Activated CD8-positive, alpha-beta memory T cell treated with anti-CD3 and anti-CD28 coated beads, Interleukin-2, amount 50 U/mL, for 4 hours (primary cell): ENCODE data around the gene MIER1.
A peak's percentile ranks its signal among the peaks of the same experiment; 100 is the strongest.
"Not testable (repeated sequence)": the region's sequence is repeated elsewhere in the genome, so short reads cannot be mapped to it uniquely, and the experiment has no call there.

Experiments used
- DNase-seq: peaks from one replicate; pipeline ENCODE4 v3.0.0-alpha.2; 2020

The MIER1 gene

GRCh38 chr1:66940981-66941380, 16.2 kb downstream of the MIER1 start:
- DNase-seq, result no peak

GRCh38 chr1:66943361-66943969, 18.7 kb downstream of the MIER1 start:
- DNase-seq, result no peak

- DNase-seq, result no peak
Observed at GRCh38 chr1:66944330-66945274, 19.8 kb downstream of the MIER1 start.

- DNase-seq, result no peak
Observed at GRCh38 chr1:66945316-66945715, 20.5 kb downstream of the MIER1 start.

GRCh38 chr1:66947267-66947666, 22.5 kb downstream of the MIER1 start:
- no peak for DNase-seq

- no peak for DNase-seq
Observed at GRCh38 chr1:66951513-66951912, 26.7 kb downstream of the MIER1 start.

GRCh38 chr1:66954208-66954607, 29.4 kb downstream of the MIER1 start:
- no peak for DNase-seq

- DNase-seq, result no peak
Observed at GRCh38 chr1:66957938-66958337, 33.1 kb downstream of the MIER1 start.

- not testable (repeated sequence) for DNase-seq
Observed at GRCh38 chr1:66966188-66966873, 41.5 kb downstream of the MIER1 start.

GRCh38 chr1:66968574-66968973, 43.8 kb downstream of the MIER1 start:
- DNase-seq, result no peak

GRCh38 chr1:66978201-66978600, 53.4 kb downstream of the MIER1 start:
- no peak for DNase-seq

GRCh38 chr1:66979621-66980020, 54.8 kb downstream of the MIER1 start:
- not testable (repeated sequence) for DNase-seq

- DNase-seq, result no peak
Observed at GRCh38 chr1:66980745-66981367, 56.1 kb downstream of the MIER1 start.

- peak; percentile 51 for DNase-seq
Observed at GRCh38 chr1:66981679-66982078, 56.9 kb downstream of the MIER1 start.

GRCh38 chr1:66982561-66983260, 57.9 kb downstream of the MIER1 start:
- DNase-seq, result no peak

- DNase-seq, result no peak
Observed at GRCh38 chr1:66984491-66984890, 59.7 kb downstream of the MIER1 start.

- DNase-seq, result no peak
Observed at GRCh38 chr1:66985835-66986234, 61.0 kb downstream of the MIER1 start.

GRCh38 chr1:66993076-66993475, 68.3 kb downstream of the MIER1 start:
- DNase-seq, result no peak

- peak; percentile 59 for DNase-seq
Observed at GRCh38 chr1:66996018-66996682, 71.4 kb downstream of the MIER1 start.

- no peak for DNase-seq
Observed at GRCh38 chr1:66998972-66999371, 74.2 kb downstream of the MIER1 start.

GRCh38 chr1:66999640-67000400, 75.0 kb downstream of the MIER1 start:
- DNase-seq, result no peak
